Eye (tissue), 1 donor: ENCODE data around the gene NUP210.

Experiments
- DNase-seq: peaks from one replicate; pipeline ENCODE4 v3.0.0-alpha.2; 2015

The NUP210 gene

GRCh38 chr3:13286873-13287272 lies 133.2 kb downstream of the NUP210 start:
- no peak for DNase-seq

DNA sequence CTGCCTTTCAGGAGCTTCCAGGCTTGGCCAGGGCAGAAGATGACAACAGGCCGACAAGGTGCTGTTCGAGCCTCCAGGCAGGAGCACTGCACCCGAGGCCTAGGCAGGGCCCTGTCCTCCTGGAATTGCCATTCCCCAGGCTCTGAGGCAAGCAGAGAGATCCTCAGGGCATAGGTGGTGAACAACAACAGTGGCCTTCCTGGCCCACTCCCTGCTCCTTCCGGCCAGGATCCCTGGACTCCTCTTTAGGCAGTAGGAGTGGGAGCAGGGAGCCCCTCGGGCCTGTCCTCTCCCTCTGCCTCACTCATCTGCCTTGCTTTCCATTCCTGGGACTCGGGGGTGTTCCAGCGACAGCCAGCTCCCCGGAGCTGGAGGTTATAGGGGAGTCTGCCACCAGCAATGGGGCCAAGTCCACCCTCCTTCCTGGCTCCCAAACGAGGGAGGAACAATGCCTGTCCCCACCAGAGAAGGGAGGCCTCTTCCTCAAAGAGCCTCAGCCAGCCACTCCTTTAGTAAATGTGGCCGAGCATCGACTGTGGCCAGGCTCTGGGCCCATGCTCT lies 135.0 kb downstream of the NUP210 start:
- no peak for DNase-seq

DNA sequence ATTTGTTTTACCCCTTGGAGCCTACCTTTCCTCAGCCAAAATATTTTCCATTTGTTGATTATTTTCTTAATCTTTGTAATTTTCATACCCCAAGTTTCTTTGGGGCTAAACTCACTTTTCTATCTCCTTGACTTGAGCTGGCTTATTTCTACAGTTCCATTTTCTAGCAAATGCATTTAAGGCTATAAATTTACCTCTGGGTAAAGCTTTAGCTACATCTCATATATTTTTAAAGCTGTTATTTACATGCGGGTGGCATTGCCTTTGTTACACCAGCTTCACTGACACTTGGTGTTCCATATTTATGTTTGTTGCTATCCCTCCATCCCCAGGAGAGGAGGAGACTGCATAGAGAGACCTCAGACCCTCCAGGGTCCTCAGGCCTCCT lies 136.3 kb downstream of the NUP210 start:
- no peak for DNase-seq

DNA sequence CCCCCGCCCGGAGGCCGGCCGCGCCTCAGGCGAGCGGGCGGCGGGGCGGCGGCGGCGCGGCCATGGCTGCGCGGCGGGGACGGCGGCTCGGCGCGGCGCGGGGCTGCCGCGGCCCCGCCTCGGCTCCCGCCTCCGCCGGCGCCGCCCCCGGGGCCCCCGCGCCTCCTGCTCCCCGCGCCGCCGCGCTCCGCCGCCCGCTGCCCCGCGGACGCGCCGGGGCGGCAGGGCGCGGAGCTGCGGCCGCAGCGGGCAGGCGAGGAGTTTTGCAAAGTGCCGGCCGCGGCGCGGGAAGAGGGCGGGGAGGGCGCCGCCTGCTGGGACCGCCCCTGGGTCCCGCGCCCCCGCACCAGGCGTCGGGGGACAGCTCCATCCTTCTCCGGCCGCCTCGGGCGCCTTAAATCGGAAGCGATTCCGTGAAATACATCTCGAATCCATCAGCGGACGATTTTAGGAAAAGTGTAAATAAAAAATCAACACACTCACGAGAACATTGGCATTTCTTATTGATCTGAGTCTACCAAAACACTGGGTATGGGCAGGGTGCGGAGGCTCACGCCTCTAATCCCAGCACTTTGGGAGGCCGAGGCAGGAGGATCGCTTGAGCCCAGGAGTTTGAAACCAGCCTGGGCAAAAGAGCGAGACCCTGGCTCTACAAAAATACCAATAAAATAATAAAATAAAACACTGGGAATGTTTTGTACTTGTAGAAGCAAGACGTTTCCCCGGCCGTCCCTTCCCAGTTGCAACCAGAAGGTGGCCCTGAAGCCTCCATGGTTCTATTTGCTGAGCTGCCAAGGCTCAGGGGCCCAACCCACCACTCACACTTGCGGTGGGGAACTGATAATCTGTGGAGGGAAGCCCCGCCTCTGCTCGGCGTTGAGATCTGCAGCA lies 136.9 kb downstream of the NUP210 start:
- DNase-seq, result peak; percentile 49

- peak; percentile 36 for DNase-seq
Measured at GRCh38 chr3:13282358-13282985, 137.7 kb downstream of the NUP210 start.

DNA sequence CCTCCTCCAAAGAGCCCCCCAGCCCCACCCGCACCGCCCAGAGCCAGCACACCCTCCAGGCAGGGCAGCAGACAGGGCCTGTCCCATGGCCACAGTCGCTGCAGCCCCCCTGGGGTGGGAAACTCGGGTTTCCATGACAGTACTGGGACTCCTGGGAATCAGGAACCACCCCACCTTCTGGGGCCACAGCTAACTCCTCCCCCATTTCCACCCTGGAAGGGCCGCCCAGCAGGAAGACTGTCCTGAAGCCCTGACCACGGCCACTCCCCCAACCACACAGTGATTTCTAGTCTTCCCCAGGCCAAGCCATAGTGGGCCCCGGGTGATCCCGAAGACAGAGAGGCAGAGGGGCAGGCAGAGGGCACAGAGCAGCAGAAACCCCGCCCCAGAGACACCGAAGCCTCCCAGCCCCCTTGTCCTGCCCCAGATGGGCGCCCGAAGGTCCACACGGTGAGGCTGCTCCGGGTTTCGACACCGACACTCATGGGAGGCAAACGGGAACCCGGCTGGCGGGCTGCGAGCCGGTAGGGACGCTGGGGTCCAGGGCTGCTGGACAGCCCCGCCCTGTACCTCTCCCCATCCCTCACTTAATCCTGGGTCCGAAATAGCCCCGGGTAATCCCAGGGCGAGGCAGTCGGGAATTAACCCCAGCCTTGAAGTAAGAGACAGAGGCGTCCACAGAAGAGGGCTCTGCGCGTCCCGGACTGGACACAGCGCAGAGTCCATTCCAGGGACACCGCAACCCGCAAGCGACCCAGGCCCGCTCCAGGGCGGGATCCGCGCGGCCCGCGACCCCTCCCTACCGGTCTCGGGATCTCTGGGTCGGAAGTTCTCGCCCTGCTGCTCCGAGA lies 138.4 kb downstream of the NUP210 start:
- DNase-seq, result peak; percentile 43

GRCh38 chr3:13280811-13281506 lies 139.2 kb downstream of the NUP210 start:
- no peak for DNase-seq

- no peak for DNase-seq
Measured at GRCh38 chr3:13280122-13280790, 139.9 kb downstream of the NUP210 start.

- DNase-seq, result no peak
Measured at GRCh38 chr3:13279532-13279910, 140.6 kb downstream of the NUP210 start.

- DNase-seq, result no peak
Measured at GRCh38 chr3:13278783-13279531, 141.2 kb downstream of the NUP210 start.

GRCh38 chr3:13277860-13278531 lies 142.1 kb downstream of the NUP210 start:
- peak; percentile 64 for DNase-seq

GRCh38 chr3:13277196-13277813 lies 142.8 kb downstream of the NUP210 start:
- peak; percentile 52 for DNase-seq

GRCh38 chr3:13276438-13277195 lies 143.5 kb downstream of the NUP210 start:
- peak; percentile 51 for DNase-seq

DNA sequence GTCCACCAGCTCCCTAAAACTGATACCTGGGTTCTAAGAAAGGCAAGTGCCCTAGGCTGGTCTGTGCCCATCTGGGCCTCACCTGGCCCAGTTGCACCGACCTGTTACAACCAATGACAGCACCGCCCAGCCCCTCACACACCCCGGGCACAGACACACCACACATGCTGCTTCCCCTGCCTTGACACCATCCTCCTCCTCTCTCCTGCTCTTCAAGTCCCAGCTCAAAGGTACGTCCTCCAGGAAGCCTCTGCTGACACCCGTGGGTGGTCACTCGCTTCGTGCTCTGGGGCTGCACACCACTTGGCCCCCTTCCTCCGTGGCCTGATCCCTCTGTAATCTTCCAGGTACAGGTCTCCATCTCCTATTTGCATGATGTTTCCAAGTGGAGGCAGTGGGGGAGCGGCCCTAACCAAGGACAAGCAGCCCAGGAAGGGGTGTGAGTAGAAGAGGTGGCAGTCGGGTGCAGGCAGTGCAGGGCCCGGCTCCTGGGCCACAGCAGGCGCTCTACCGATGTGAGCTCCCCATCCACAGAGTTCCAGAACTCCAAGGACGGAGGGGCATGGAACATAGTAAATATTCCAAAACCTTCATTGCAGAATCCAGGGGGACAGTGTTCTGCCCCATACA lies 144.6 kb downstream of the NUP210 start:
- no peak for DNase-seq

DNA sequence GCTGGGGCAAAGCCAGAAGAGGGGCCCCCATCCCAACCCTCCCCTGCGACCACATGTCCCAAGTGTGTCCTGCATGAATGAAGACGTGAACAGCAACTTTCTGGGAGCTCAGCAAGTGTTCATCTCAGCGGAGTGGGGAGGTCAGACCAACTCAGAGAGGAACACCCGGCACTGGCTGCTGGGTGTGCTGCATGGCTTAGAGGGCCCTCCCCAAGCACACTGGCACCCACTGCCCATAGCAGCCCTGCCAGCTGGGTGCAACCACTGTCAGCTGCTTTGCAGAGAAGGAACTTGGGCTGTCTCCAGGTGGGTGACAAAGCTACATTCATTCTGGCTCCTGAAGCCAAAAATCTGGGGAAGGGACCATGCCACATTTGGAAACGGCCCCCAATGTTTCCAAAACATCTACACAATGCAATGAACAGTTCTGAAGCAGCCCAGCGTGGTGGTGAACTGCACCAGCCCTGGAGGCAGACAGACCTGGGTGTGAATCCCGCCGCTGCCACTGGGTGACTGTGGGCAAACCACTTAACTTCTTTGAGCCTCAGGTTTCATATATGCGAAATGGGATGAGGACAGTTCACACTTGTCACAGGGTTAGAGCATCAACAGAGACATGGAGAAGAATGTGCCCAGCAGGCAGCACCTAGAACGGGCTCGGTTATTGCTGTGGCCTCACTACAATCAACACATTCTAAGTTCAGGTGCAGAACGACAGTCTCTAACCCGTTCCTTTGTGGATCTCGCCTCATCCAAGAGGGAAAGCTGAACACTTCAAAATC lies 145.4 kb downstream of the NUP210 start:
- no peak for DNase-seq

GRCh38 chr3:13274125-13274524 lies 146.0 kb downstream of the NUP210 start:
- no peak for DNase-seq

GRCh38 chr3:13273604-13274105 lies 146.5 kb downstream of the NUP210 start:
- no peak for DNase-seq
